ENCODE data around the gene PHF21A.

PHF21A gene

GRCh38 chr11:46002189-46002588 is 119.1 kb downstream of the PHF21A start:
- ATAC-seq (ENCODE audit: low read depth) (no peak), DNase-seq (ENCODE audit: low spot score) (no peak)
- Histone ChIP-seq H3K4me3 (ENCODE audit: severe bottlenecking) (no peak overlapping the region), H3K36me3 (ENCODE audit: low read depth) (no peaks in the 10 kb centered on the region), H3K9me3 (ENCODE audit: severe bottlenecking) (no peaks in the 10 kb centered on the region), H3K27ac (ENCODE audit: poor library complexity, severe bottlenecking) (no peak overlapping the region), H3K4me1 (ENCODE audit: insufficient read depth, poor library complexity, severe bottlenecking) (no peaks in the 10 kb centered on the region), H3K27me3 (ENCODE audit: insufficient read depth, poor library complexity, severe bottlenecking) (no peaks in the 10 kb centered on the region)
- TF ChIP-seq CTCF (IDR thresholded peaks at IDR 0.05; ENCODE audit: poor library complexity, severe bottlenecking), result no peak

GRCh38 chr11:46001448-46001914 is 119.8 kb downstream of the PHF21A start:
- H3K27ac ChIP-seq (ENCODE audit: poor library complexity, severe bottlenecking), result no peak overlapping the region
- DNase-seq (ENCODE audit: low spot score) (no peak), ATAC-seq (ENCODE audit: low read depth) (no peak)
- H3K36me3 ChIP-seq (ENCODE audit: low read depth), result no peaks in the 10 kb centered on the region
- H3K27me3 ChIP-seq (ENCODE audit: insufficient read depth, poor library complexity, severe bottlenecking), result no peaks in the 10 kb centered on the region
- no peaks in the 10 kb centered on the region for H3K9me3 ChIP-seq (ENCODE audit: severe bottlenecking)
- no peaks in the 10 kb centered on the region for H3K4me1 ChIP-seq (ENCODE audit: insufficient read depth, poor library complexity, severe bottlenecking)
- TF ChIP-seq CTCF (IDR thresholded peaks at IDR 0.05; ENCODE audit: poor library complexity, severe bottlenecking), result no peak
- H3K4me3 ChIP-seq (ENCODE audit: severe bottlenecking), result no peak overlapping the region

- Histone ChIP-seq H3K9me3 (ENCODE audit: severe bottlenecking) (no peaks in the 10 kb centered on the region), H3K36me3 (ENCODE audit: low read depth) (no peaks in the 10 kb centered on the region), H3K4me3 (ENCODE audit: severe bottlenecking) (no peak overlapping the region), H3K27me3 (ENCODE audit: insufficient read depth, poor library complexity, severe bottlenecking) (no peaks in the 10 kb centered on the region), H3K27ac (ENCODE audit: poor library complexity, severe bottlenecking) (no peak overlapping the region), H3K4me1 (ENCODE audit: insufficient read depth, poor library complexity, severe bottlenecking) (no peaks in the 10 kb centered on the region)
- DNase-seq (ENCODE audit: low spot score) (no peak), ATAC-seq (ENCODE audit: low read depth) (no peak)
- TF ChIP-seq CTCF (IDR thresholded peaks at IDR 0.05; ENCODE audit: poor library complexity, severe bottlenecking), result no peak
Observed at GRCh38 chr11:45997599-45997998, 123.7 kb downstream of the PHF21A start.

GRCh38 chr11:45995342-45995734 is 125.9 kb downstream of the PHF21A start:
- DNase-seq (ENCODE audit: low spot score), result no peak
- no peak overlapping the region for H3K27ac ChIP-seq (ENCODE audit: poor library complexity, severe bottlenecking)

More at GRCh38 chr11:45995342-45995734, 125.9 kb downstream of the PHF21A start:
- ATAC-seq (ENCODE audit: low read depth), result no peak
- H3K9me3 ChIP-seq (ENCODE audit: severe bottlenecking), result no peaks in the 10 kb centered on the region
- H3K36me3 ChIP-seq (ENCODE audit: low read depth), result no peaks in the 10 kb centered on the region
- no peaks in the 10 kb centered on the region for H3K4me1 ChIP-seq (ENCODE audit: insufficient read depth, poor library complexity, severe bottlenecking)
- no peak for TF ChIP-seq CTCF (IDR thresholded peaks at IDR 0.05; ENCODE audit: poor library complexity, severe bottlenecking)
- H3K4me3 ChIP-seq (ENCODE audit: severe bottlenecking), result no peak overlapping the region
- no peaks in the 10 kb centered on the region for H3K27me3 ChIP-seq (ENCODE audit: insufficient read depth, poor library complexity, severe bottlenecking)

Measured in RWPE2 (cell line).